ENCODE measurements around the gene HAGH.

DNA sequence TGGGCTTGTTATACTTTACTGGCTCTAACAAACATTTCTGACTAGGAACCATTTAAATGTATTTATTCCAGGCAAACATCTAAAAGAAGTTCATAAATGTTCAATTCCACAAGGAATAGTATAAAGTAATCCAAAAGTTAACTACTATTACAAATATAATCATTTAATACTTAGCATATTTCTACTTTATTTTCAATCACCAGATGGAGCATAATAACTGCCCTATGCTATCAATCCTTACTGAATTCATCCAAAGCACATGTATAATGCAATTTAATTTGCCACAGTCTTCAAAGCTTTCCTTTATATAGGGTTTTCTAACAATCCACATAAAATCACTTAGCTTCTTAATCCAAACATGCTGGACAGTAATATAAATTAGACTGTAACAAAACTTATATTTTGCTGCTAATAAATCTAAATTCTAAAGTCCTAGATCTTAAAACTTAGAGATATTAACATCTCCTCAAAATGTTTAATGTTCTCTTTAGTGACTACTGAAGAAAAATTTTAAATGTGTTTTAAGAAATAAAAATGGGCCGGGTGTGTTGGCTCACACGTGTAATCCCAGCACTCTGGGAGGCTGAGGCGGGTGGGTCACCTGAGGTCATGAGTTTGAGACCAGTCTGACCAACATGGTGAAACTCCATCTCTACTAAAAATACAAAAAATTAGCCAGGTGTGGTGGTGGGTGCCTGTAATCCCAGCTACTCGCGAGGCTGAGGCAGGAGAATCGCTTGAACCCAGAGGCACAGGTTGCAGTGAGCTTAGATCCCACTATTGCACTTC is 39.5 kb upstream of the HAGH start:
- TF ChIP-seq, protein P1, sequence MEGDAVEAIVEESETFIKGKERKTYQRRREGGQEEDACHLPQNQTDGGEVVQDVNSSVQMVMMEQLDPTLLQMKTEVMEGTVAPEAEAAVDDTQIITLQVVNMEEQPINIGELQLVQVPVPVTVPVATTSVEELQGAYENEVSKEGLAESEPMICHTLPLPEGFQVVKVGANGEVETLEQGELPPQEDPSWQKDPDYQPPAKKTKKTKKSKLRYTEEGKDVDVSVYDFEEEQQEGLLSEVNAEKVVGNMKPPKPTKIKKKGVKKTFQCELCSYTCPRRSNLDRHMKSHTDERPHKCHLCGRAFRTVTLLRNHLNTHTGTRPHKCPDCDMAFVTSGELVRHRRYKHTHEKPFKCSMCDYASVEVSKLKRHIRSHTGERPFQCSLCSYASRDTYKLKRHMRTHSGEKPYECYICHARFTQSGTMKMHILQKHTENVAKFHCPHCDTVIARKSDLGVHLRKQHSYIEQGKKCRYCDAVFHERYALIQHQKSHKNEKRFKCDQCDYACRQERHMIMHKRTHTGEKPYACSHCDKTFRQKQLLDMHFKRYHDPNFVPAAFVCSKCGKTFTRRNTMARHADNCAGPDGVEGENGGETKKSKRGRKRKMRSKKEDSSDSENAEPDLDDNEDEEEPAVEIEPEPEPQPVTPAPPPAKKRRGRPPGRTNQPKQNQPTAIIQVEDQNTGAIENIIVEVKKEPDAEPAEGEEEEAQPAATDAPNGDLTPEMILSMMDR (IDR thresholded peaks at IDR 0.05), result no peak
- TF ChIP-seq EP300 (IDR thresholded peaks at IDR 0.05), result no peak
- no peak for TF ChIP-seq POLR2AphosphoS5 (IDR thresholded peaks at IDR 0.05)
- no peak for TF ChIP-seq POLR2A (IDR thresholded peaks at IDR 0.05)
